Colonic mucosa (tissue), 4 donors: ENCODE data around the gene CLIC1. TPM values are rescaled to one million over a fixed set of nuclear protein-coding genes. Genes with fewer than 3 reads are reported as not detected.

ENCODE experiments used
- DNase-seq: peaks from one replicate; pipeline ENCODE4 v3.0.0-alpha.2; 2020
- H3K27ac ChIP-seq: fragments of 200-600 bp; one replicate; pipeline ENCODE4 v1.8.0; 2021
- H3K27me3 ChIP-seq: fragments of 200-600 bp; one replicate; pipeline ENCODE4 v1.8.0; 2021
- H3K36me3 ChIP-seq: fragments of 200-600 bp; one replicate; pipeline ENCODE4 v1.8.0; 2021
- H3K4me1 ChIP-seq: fragments of 200-600 bp; one replicate; pipeline ENCODE4 v1.8.0; 2021; ENCODE audit warnings: mild to moderate bottlenecking
- H3K4me3 ChIP-seq: fragments of 200-600 bp; one replicate; pipeline ENCODE4 v1.8.0; 2021
- H3K9ac ChIP-seq, 2 donors: one replicate each; pipeline ENCODE4 v1.7.0; 2013; ENCODE audit warnings: control low read depth in 2 of 2, low read depth in 2 of 2, low read length in 2 of 2
- H3K9me3 ChIP-seq: fragments of 200-600 bp; one replicate; pipeline ENCODE4 v1.8.0; 2021
- intact Hi-C: fragments of 100-400 bp; cut with DNase I; formaldehyde crosslinking; loops from one replicate; pipeline ENCODE4 v1.14.1; 2022
- total RNA-seq, 2 donors: library from RNA; stranded (reverse); fragmentation: NEBNext Ultra II Directional in 1 of 2; extraction: Animal tissue kit (Norgen Biotek cat#: 25700) in 1 of 2; gene quantifications; one replicate each; pipeline ENCODE4 v1.2.1, GENCODE V29; 2021
- TF ChIP-seq, protein P1 (sequence below): fragments of 200-600 bp; IDR thresholded peaks from one replicate; pipeline ENCODE4 v1.8.0; 2022; ENCODE audit warnings: antibody characterized with exemption, mild to moderate bottlenecking
- donor health status: healthy.
- donor health status: DM: no; HTN: no; CAD: no.
- donor health status: DM: no; HTN: no; CAD: no.

CLIC1 gene
- total RNA-seq, 2 donors from 2014 or later: 622 to 646 TPM

- no peak overlapping the region for H3K4me3 ChIP-seq
- intact Hi-C loops: no loop called here
Observed at GRCh38 chr6:31750411-31751022, 14.2 kb upstream of the CLIC1 start.

DNA sequence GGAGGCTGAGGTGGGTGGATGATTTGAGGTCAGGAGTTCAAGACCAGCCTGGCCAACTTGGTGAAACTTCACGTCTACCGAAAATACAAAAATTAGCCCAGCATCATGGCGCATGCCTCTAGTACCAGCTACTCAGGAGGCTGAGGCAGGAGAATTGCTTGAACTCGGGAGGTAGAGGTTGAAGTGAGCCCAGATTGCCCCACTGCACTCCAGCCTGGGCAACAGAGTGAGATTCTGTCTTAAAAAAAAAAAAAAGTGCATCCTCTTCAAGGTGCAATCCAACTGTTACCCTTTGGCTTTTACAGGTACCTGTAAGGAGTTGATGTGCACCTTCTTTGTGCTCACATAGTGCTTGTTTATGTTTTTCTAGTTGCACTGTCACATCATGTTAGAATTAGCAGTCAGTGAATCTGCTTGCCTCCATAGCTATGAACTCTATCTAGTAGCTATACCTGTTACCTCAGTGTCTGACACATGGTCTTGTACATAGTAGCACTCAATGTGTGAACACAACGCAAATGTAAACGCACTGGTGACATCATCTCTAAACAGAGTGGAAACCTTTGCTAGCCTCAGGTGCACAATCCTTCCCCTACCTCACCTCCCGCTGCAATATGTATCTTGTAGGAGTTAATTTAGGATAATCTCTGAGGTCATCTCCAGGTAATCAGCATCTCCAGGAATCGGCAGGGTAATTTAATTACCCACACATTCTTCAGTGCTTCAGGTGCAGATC is 13.1 kb upstream of the CLIC1 start:
- no peak for DNase-seq
- H3K4me3 ChIP-seq: no peak overlapping the region
- no peak overlapping the region for H3K9ac ChIP-seq
- no peaks in the 10 kb centered on the region for H3K4me1 ChIP-seq
- TF ChIP-seq, protein P1, sequence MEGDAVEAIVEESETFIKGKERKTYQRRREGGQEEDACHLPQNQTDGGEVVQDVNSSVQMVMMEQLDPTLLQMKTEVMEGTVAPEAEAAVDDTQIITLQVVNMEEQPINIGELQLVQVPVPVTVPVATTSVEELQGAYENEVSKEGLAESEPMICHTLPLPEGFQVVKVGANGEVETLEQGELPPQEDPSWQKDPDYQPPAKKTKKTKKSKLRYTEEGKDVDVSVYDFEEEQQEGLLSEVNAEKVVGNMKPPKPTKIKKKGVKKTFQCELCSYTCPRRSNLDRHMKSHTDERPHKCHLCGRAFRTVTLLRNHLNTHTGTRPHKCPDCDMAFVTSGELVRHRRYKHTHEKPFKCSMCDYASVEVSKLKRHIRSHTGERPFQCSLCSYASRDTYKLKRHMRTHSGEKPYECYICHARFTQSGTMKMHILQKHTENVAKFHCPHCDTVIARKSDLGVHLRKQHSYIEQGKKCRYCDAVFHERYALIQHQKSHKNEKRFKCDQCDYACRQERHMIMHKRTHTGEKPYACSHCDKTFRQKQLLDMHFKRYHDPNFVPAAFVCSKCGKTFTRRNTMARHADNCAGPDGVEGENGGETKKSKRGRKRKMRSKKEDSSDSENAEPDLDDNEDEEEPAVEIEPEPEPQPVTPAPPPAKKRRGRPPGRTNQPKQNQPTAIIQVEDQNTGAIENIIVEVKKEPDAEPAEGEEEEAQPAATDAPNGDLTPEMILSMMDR: no peak
- H3K27me3 ChIP-seq: no peaks in the 10 kb centered on the region
- H3K9me3 ChIP-seq: no peaks in the 10 kb centered on the region
- intact Hi-C loops: no loop called here
- no peaks in the 10 kb centered on the region for H3K36me3 ChIP-seq
- H3K27ac ChIP-seq: no peak overlapping the region

More at GRCh38 chr6:31750411-31751022, 14.2 kb upstream of the CLIC1 start:
- Histone ChIP-seq H3K9ac (no peak overlapping the region), H3K9me3 (no peaks in the 10 kb centered on the region), H3K4me1 (no peaks in the 10 kb centered on the region), H3K27me3 (no peaks in the 10 kb centered on the region), H3K36me3 (no peaks in the 10 kb centered on the region), H3K27ac (no peak overlapping the region)
- no peak for DNase-seq
- TF ChIP-seq, protein P1: no peak

- intact Hi-C loops: no loop called here
- H3K27me3 ChIP-seq: no peaks in the 10 kb centered on the region
- TF ChIP-seq, protein P1: no peak
Observed at GRCh38 chr6:31744422-31744821, 8.1 kb upstream of the CLIC1 start.

GRCh38 chr6:31742894-31743293 is 6.6 kb upstream of the CLIC1 start:
- no peaks in the 10 kb centered on the region for H3K27me3 ChIP-seq
- no peak overlapping the region for H3K4me3 ChIP-seq
- H3K27ac ChIP-seq: no peak overlapping the region
- no peaks in the 10 kb centered on the region for H3K36me3 ChIP-seq
- intact Hi-C loops: no loop called here
- TF ChIP-seq, protein P1: no peak
- H3K4me1 ChIP-seq: peaks cover 4% of the 10 kb centered on the region
- H3K9me3 ChIP-seq: no peaks in the 10 kb centered on the region
- DNase-seq: no peak
- no peak overlapping the region for H3K9ac ChIP-seq

More at GRCh38 chr6:31744422-31744821, 8.1 kb upstream of the CLIC1 start:
- no peak for DNase-seq
- Histone ChIP-seq H3K9ac (no peak overlapping the region), H3K4me3 (no peak overlapping the region), H3K9me3 (no peaks in the 10 kb centered on the region), H3K4me1 (no peaks in the 10 kb centered on the region), H3K36me3 (no peaks in the 10 kb centered on the region), H3K27ac (no peak overlapping the region)

DNA sequence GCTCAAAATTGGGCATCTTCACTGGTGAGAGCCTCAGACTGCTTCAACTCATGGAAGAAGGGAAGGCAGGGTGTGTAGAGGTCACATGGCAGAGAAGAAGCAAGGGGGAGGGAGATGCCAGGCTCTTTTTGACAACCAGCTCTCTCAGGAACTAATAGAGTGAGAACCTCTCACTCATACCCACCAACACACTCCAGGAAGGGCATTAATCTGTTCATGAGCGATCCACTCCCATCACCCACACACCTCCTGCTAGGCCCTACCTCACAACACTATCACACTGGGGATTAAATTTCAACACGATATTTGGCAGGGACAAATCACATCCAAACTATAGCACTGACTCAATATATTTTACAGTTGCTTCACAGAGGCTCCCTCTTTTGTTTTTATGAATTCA is 5.5 kb upstream of the CLIC1 start:
- intact Hi-C loops: no loop called here
- Histone ChIP-seq H3K9me3 (no peaks in the 10 kb centered on the region), H3K4me3 (no peak overlapping the region), H3K27me3 (no peaks in the 10 kb centered on the region), H3K9ac (no peak overlapping the region), H3K27ac (no peak overlapping the region), H3K36me3 (no peaks in the 10 kb centered on the region), H3K4me1 (peaks cover 7% of the 10 kb centered on the region)
- DNase-seq: no peak
- TF ChIP-seq, protein P1: no peak
